Measurements from ENCODE around the gene LRCH4.

The LRCH4 gene, protein sequence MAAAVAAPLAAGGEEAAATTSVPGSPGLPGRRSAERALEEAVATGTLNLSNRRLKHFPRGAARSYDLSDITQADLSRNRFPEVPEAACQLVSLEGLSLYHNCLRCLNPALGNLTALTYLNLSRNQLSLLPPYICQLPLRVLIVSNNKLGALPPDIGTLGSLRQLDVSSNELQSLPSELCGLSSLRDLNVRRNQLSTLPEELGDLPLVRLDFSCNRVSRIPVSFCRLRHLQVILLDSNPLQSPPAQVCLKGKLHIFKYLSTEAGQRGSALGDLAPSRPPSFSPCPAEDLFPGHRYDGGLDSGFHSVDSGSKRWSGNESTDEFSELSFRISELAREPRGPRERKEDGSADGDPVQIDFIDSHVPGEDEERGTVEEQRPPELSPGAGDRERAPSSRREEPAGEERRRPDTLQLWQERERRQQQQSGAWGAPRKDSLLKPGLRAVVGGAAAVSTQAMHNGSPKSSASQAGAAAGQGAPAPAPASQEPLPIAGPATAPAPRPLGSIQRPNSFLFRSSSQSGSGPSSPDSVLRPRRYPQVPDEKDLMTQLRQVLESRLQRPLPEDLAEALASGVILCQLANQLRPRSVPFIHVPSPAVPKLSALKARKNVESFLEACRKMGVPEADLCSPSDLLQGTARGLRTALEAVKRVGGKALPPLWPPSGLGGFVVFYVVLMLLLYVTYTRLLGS

DNA sequence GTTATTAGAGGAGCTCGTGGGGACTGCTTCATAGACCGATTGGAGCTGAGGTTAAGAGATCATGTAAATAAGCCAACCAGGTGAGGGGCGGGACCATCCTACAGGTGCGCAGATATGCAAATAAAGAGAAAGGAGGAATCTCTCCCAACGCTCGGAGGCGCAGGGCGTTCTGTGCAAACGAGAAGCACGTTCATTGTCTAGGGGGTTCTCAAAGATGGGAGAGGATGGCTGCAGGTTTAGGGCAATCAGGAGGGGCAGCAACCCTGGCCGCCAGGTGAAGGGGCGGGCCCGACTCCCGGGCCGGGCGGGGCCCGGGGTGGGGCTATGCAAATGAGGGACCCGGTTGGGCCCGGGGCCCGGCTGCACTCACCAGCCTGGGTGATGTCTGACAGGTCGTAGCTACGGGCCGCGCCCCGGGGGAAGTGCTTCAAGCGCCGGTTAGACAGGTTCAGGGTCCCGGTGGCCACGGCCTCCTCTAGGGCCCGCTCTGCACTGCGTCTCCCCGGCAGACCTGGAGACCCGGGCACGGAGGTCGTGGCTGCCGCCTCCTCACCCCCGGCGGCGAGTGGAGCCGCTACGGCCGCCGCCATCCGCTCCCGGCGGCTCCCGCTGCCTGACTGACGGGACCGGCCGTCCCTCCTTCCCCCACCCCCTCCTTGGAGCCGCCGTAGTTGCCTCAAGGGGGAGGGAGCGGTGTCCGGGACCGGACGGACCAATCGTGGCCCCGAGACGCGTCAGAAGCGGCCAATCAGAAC lies at the start of gene LRCH4:
LRCH4 (minus strand) TSS at position 619 of the 755 bp plus-strand sequence; CDS start at position 590, 29 bp downstream.
- peak within 1 kb of the TSS; percentile 74 for H3K27ac ChIP-seq (ENCODE audit: low read depth, low read length)
- peak within 1 kb of the TSS; percentile 92 for H3K4me3 ChIP-seq (ENCODE audit: low read depth, low read length)
- H3K9ac ChIP-seq (ENCODE audit: low read length): peak within 1 kb of the TSS; percentile 89
- no peaks in the 10 kb centered on the region for H3K27me3 ChIP-seq (ENCODE audit: control insufficient read depth, insufficient read depth, low read length)
- H3K4me1 ChIP-seq (ENCODE audit: control insufficient read depth, insufficient read depth, low read length): peaks cover 38% of the 10 kb centered on the region
- H3K9me3 ChIP-seq (ENCODE audit: control insufficient read depth, insufficient read depth, low read depth, low read length): no peaks in the 10 kb centered on the region
- peaks cover 20% of the 10 kb centered on the region for H3K36me3 ChIP-seq (ENCODE audit: control insufficient read depth, insufficient read depth, low read length)

DNA sequence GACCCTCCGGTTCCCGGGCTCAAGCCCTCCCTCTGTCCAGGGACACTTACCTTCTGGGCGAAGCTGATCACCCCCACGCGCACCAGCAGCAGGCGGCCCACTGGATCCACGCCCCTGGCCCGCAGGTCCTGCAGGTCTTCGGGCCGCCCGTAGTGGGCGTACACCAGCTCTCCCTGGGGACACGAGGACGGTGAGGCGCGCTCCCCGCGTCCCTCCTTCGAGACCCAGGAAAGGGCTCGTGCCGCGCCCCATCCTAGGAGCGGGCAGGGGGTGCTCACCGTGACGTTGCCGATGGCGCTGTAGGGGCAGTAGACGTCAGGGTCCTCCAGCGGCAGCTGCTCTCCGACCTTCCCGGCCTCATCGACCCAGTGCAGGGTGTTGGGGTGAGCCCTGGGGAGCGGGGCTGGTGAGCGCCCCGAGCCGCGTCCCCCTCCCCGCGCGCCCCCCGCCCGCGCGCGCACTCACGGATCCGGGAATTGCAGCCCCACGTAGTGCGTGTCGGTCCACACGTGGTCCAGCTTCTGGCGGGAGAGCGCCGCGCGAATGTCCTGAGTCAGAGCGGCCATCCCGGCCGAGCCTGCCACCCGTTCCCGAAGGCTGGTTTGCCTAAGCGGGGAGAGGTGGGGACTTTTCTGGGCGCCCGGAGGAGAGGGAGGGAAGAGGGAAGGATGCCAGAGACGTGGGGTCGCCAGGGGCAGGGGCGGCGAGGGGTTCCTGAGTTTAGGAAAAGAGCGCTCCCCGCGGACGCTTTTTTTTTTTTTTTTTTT lies 47.2 kb upstream of the LRCH4 start:
- Histone ChIP-seq H3K4me1 (ENCODE audit: control insufficient read depth, insufficient read depth, low read length) (0 out of 2 replicates have a peak, but pooled peaks cover 3% of the 10 kb centered on the region), H3K4me3 (ENCODE audit: low read depth, low read length) (peak overlapping the region; percentile 72), H3K36me3 (ENCODE audit: control insufficient read depth, insufficient read depth, low read length) (no peaks in the 10 kb centered on the region), H3K9ac (ENCODE audit: low read length) (peak overlapping the region; percentile 41), H3K9me3 (ENCODE audit: control insufficient read depth, insufficient read depth, low read depth, low read length) (no peaks in the 10 kb centered on the region), H3K27me3 (ENCODE audit: control insufficient read depth, insufficient read depth, low read length) (peaks cover 18% of the 10 kb centered on the region), H3K27ac (ENCODE audit: low read depth, low read length) (no peak overlapping the region)

DNA sequence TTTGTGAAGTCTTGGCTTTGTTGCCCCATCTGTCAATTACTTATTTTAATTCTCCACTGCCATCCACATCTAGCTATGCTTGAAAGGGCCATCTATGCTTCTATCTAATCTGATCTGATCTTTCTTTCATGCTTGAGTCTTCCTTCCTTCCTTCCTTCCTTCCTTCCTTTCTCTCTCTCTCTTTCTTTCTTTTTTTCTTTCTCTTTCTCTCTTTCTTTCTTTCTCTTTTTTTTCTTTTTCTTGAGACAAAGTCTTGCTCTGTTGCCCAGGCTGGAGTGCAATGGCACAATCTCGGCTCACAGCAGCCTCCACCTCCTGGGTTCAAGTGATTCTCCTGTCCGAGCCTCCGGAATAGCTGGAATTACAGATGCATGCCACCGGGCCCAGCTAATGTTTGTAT lies 44.1 kb upstream of the LRCH4 start:
- no peak overlapping the region for H3K9ac ChIP-seq (ENCODE audit: low read length)
- peaks cover 9% of the 10 kb centered on the region; the same call in 1 of the 2 replicates for H3K4me1 ChIP-seq (ENCODE audit: control insufficient read depth, insufficient read depth, low read length)
- H3K4me3 ChIP-seq (ENCODE audit: low read depth, low read length): no peak overlapping the region
- no peaks in the 10 kb centered on the region for H3K36me3 ChIP-seq (ENCODE audit: control insufficient read depth, insufficient read depth, low read length)
- no peak overlapping the region for H3K27ac ChIP-seq (ENCODE audit: low read depth, low read length)
- H3K9me3 ChIP-seq (ENCODE audit: control insufficient read depth, insufficient read depth, low read depth, low read length): no peaks in the 10 kb centered on the region
- H3K27me3 ChIP-seq (ENCODE audit: control insufficient read depth, insufficient read depth, low read length): peaks cover 33% of the 10 kb centered on the region

DNA sequence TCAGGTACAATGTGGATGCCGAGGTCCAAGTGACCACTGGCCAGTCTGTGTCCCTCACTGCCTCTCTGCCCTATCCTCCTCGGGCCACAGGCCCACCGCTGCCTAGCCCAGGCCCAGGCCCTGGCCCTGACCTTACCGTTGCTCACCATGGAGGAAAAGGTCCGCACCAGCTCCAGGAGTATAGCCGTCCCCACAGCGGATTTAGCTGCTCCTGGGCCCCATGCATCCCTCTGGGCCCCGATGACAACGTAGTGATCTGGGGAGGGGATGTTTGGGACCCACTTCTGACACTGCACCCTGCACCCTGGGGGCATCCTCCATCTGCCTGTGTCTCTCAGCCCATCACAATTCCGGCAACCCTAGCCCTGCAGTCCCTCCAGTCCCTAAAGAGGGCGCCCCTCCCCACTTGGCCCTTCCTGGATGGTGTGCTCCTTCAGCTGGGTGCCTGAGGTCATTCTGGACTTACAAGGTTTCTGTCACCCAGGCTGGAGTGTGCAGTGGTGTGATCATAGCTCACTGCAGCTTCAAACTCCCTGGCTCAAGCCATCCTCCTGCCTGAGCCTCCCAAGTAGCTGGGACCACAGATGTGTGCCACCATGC lies 43.3 kb upstream of the LRCH4 start:
- H3K4me3 ChIP-seq (ENCODE audit: low read depth, low read length): no peak overlapping the region
- no peak overlapping the region for H3K27ac ChIP-seq (ENCODE audit: low read depth, low read length)
- peaks cover 33% of the 10 kb centered on the region for H3K27me3 ChIP-seq (ENCODE audit: control insufficient read depth, insufficient read depth, low read length)
- no peaks in the 10 kb centered on the region for H3K36me3 ChIP-seq (ENCODE audit: control insufficient read depth, insufficient read depth, low read length)
- H3K9me3 ChIP-seq (ENCODE audit: control insufficient read depth, insufficient read depth, low read depth, low read length): no peaks in the 10 kb centered on the region
- H3K4me1 ChIP-seq (ENCODE audit: control insufficient read depth, insufficient read depth, low read length): peaks cover 9% of the 10 kb centered on the region; the same call in 1 of the 2 replicates
- no peak overlapping the region for H3K9ac ChIP-seq (ENCODE audit: low read length)

DNA sequence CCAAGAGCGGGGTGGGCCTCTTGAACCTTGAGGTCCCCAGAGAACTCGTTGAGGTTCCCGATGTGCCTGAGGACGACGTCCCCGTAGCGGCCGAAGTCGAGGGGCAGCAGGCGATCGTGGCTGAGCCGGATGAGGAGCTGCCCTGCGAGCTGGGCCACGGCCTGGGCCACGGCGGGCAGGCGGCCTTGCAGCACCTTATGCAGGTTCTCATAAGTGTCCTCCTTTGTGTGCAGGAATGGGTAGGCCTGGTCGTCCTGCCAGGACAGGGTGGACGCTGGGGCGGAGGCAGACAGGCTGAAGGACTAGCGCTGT lies 41.3 kb upstream of the LRCH4 start:
- H3K9ac ChIP-seq (ENCODE audit: low read length): no peak overlapping the region
- no peaks in the 10 kb centered on the region for H3K36me3 ChIP-seq (ENCODE audit: control insufficient read depth, insufficient read depth, low read length)
- no peak overlapping the region for H3K27ac ChIP-seq (ENCODE audit: low read depth, low read length)
- H3K4me1 ChIP-seq (ENCODE audit: control insufficient read depth, insufficient read depth, low read length): peaks cover 6% of the 10 kb centered on the region; the same call in 1 of the 2 replicates
- H3K27me3 ChIP-seq (ENCODE audit: control insufficient read depth, insufficient read depth, low read length): peaks cover 22% of the 10 kb centered on the region
- H3K4me3 ChIP-seq (ENCODE audit: low read depth, low read length): peak overlapping the region; percentile 53; the same call in 1 of the 2 replicates
- no peaks in the 10 kb centered on the region for H3K9me3 ChIP-seq (ENCODE audit: control insufficient read depth, insufficient read depth, low read depth, low read length)

DNA sequence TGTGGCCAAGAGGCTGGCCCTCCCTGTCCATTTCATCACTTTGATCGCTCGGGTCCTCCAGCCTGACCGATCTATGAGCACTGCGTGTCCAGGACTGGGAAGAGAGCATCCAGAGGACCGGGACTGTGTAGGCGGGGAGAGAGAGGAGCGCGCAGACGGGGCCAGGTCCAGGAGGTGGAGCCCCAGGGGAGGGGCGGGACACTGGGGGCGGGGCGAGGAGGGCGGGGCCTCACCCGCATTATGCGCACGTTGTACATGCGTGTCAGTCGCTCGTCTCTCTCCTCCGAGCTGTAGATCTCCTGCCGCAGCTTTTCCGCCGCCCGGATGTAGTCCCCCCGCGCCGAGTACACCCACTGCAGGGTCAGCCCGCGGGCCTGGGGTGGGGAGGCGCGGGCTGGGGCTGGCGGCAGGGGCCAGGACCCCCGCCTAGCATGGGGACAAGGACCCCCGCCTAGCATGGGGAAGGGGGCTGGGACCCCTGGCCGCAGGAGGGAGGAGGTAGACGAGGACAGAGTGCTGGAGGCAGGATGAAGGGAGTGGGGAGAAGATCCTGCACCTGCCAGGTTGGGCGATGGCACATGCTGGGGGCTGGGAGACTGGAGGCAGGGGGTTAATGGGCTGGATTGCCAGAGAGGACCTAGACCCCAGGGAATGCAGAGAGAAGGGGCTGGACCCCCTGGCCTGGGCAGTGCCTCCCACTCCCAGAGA lies 40.8 kb upstream of the LRCH4 start:
- Histone ChIP-seq H3K9me3 (ENCODE audit: control insufficient read depth, insufficient read depth, low read depth, low read length) (no peaks in the 10 kb centered on the region), H3K4me3 (ENCODE audit: low read depth, low read length) (peak overlapping the region; percentile 53), H3K27me3 (ENCODE audit: control insufficient read depth, insufficient read depth, low read length) (peaks cover 16% of the 10 kb centered on the region), H3K27ac (ENCODE audit: low read depth, low read length) (no peak overlapping the region), H3K36me3 (ENCODE audit: control insufficient read depth, insufficient read depth, low read length) (no peaks in the 10 kb centered on the region), H3K9ac (ENCODE audit: low read length) (peak overlapping the region; percentile 48), H3K4me1 (ENCODE audit: control insufficient read depth, insufficient read depth, low read length) (peaks cover 6% of the 10 kb centered on the region; the same call in 1 of the 2 replicates)

DNA sequence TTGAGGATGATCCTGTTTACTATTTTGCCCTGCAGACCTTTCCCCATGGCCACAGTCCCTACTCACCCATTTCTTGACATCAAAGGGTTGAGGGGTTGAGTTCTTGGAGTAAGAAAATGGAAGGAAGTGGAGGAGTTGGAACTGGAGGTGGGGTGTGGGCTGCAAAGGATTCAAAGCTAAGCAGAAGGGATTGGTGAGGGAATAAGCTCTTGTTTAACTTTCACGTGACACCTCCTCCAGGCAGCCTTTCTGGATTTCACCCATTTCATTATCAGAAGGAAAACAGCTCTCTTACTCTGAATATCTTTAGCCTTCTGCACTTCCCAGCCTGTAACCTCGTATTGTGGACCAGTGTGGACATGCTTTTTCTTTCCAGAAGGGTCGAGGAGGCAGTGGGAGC lies 40.1 kb upstream of the LRCH4 start:
- H3K36me3 ChIP-seq (ENCODE audit: control insufficient read depth, insufficient read depth, low read length): no peaks in the 10 kb centered on the region
- no peaks in the 10 kb centered on the region for H3K9me3 ChIP-seq (ENCODE audit: control insufficient read depth, insufficient read depth, low read depth, low read length)
- peaks cover 6% of the 10 kb centered on the region; the same call in 1 of the 2 replicates for H3K4me1 ChIP-seq (ENCODE audit: control insufficient read depth, insufficient read depth, low read length)
- peaks cover 15% of the 10 kb centered on the region for H3K27me3 ChIP-seq (ENCODE audit: control insufficient read depth, insufficient read depth, low read length)
- H3K4me3 ChIP-seq (ENCODE audit: low read depth, low read length): peak overlapping the region; percentile 53
- H3K9ac ChIP-seq (ENCODE audit: low read length): no peak overlapping the region
- no peak overlapping the region for H3K27ac ChIP-seq (ENCODE audit: low read depth, low read length)

DNA sequence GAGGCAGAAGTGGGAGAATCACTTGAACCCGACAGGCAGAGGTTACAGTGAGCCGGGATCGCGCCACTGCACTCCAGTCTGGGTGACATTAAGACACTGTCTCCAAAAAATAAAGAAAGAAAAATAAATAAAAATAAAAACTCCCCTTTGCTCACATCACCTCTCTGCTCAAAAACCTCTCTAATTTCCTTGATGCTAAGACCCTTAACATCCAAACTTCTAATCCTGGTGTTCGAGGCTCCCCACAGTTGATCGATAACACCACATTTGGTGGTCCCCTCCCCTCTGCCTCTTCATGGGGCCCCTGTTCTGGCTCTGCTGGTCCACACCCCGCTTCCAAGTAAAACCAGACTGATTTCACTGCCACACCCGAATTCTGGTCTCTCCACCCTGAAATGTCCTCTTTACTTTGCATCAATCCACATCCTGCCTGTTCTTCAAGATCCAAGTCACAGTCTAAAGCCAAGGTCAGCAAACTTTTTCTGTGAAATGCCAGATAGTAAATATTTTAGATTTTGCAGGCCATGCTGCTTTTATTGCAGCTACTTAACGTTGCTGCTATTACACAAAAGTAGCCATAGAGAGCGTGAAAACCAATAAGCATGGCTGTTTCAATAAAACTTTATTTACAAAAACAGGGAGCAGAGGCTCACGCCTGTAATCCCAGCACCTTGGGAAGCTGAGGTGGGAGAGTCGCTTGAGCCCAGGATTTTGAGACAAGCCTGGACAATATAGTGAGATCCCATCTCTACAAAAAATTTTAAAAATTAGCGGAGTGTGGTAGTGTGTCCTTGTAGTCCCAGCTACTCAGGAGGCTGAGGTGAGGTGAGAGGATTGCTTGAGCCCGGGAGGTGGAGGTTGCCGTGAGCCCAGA lies 38.3 kb upstream of the LRCH4 start:
- H3K27me3 ChIP-seq (ENCODE audit: control insufficient read depth, insufficient read depth, low read length): peaks cover 15% of the 10 kb centered on the region

DNA sequence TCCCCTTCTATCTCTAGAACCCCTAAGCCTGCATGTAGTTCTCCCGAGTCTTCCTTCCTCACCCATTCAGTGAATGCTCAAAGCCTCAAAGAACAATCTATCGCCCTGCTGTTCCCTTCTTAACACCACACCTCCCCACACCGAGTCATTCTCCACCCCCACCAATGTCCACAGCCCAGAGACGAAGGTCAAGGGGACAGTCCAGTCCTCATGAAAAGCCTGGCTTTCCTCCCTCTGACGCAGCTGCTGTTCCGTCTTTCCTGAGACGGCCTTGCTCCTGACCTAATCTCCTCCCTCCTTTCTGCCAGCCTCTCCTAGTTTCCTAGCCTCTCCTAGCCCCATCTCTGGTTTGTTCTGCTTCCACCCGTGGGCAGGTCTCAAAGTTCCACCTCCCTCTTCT lies 35.6 kb upstream of the LRCH4 start:
- peaks cover 8% of the 10 kb centered on the region; the same call in 1 of the 2 replicates for H3K27me3 ChIP-seq (ENCODE audit: control insufficient read depth, insufficient read depth, low read length)
- no peak overlapping the region for H3K27ac ChIP-seq (ENCODE audit: low read depth, low read length)
- no peaks in the 10 kb centered on the region; the same call in 1 of the 2 replicates for H3K4me1 ChIP-seq (ENCODE audit: control insufficient read depth, insufficient read depth, low read length)
- H3K4me3 ChIP-seq (ENCODE audit: low read depth, low read length): no peak overlapping the region
- H3K9me3 ChIP-seq (ENCODE audit: control insufficient read depth, insufficient read depth, low read depth, low read length): no peaks in the 10 kb centered on the region
- H3K9ac ChIP-seq (ENCODE audit: low read length): no peak overlapping the region
- H3K36me3 ChIP-seq (ENCODE audit: control insufficient read depth, insufficient read depth, low read length): no peaks in the 10 kb centered on the region

More for the DNA sequence above, 38.3 kb upstream of the LRCH4 start:
- Histone ChIP-seq H3K9me3 (ENCODE audit: control insufficient read depth, insufficient read depth, low read depth, low read length) (no peaks in the 10 kb centered on the region), H3K4me3 (ENCODE audit: low read depth, low read length) (no peak overlapping the region), H3K27ac (ENCODE audit: low read depth, low read length) (no peak overlapping the region), H3K36me3 (ENCODE audit: control insufficient read depth, insufficient read depth, low read length) (no peaks in the 10 kb centered on the region), H3K4me1 (ENCODE audit: control insufficient read depth, insufficient read depth, low read length) (peaks cover 6% of the 10 kb centered on the region; the same call in 1 of the 2 replicates), H3K9ac (ENCODE audit: low read length) (no peak overlapping the region)
